Measurements from ENCODE around the gene SCLT1. TPM values are rescaled to one million over a fixed set of nuclear protein-coding genes. Genes with fewer than 3 reads are reported as not detected.

The SCLT1 gene
- polyA plus RNA-seq, 2 of the 4 experiments (the other 2 are of a cell fraction), result 7.4 to 12.1 TPM

GRCh38 chr4:128837198-128837597, 256.1 kb downstream of the SCLT1 start:
- no peaks in the 10 kb centered on the region for H3K9me3 ChIP-seq
- peaks cover 49% of the 10 kb centered on the region; the same call in 2 of the 3 replicates for H3K4me1 ChIP-seq
- FAIRE-seq (no peak), DNase-seq (ENCODE audit: low read depth in 1 of 2, low spot score in 1 of 2) (no peak), ATAC-seq (no peak)
- no peak for TF ChIP-seq EHF (CRISPR knock-in tag; IDR thresholded peaks at IDR 0.05)
- TF ChIP-seq JUN (IDR thresholded peaks at IDR 0.05), result no peak
- H3K4me3 ChIP-seq, result no peak overlapping the region
- H3K27ac ChIP-seq, result no peak overlapping the region
- H3K4me2 ChIP-seq, result no peak overlapping the region
- 98% methylated on average over 2 of the region's 2 CpGs for WGBS (ENCODE audit: missing lambda C conversion rate)
- CTCF ChIA-PET, result no interaction called here
- POLR2A ChIA-PET, result interaction anchor here (0.5 kb wide), 1 partner anchor 11 kb away, joined by 6 read pairs; no protein-coding TSS in a partner anchor

- CTCF ChIA-PET, result interaction anchor here (1.6 kb wide), 1 partner anchor 31 kb away, joined by 4 read pairs; no protein-coding TSS in a partner anchor
- TF ChIP-seq MAFK (IDR thresholded peaks at IDR 0.05; ENCODE audit: partially characterized antibody) (no peak), ESRRA (IDR thresholded peaks at IDR 0.05; ENCODE audit: borderline replicate concordance, low read length) (no peak), FOXS1 (CRISPR knock-in tag; IDR thresholded peaks at IDR 0.05) (no peak), E2F6 (IDR thresholded peaks at IDR 0.05; ENCODE audit: borderline replicate concordance, low read depth) (no peak), FOSB (CRISPR knock-in tag; IDR thresholded peaks at IDR 0.05) (no peak), RNF2 (IDR thresholded peaks at IDR 0.05; ENCODE audit: borderline replicate concordance, low read depth) (no peak), HDAC2 (IDR thresholded peaks at IDR 0.05) (no peak)
- ATAC-seq, result peak; percentile 10 to 18; a peak in 1 of 6 replicates
- no peak for DNase-seq (ENCODE audit: low read depth in 1 of 2, low spot score in 1 of 2)
- no peak overlapping the region for H3K4me2 ChIP-seq
- peaks cover 57% of the 10 kb centered on the region for H3K4me1 ChIP-seq
- WGBS (ENCODE audit: missing lambda C conversion rate), result 77% methylated on average over 4 of the region's 8 CpGs
- H3K27ac ChIP-seq, result no peak overlapping the region
- H3K9me3 ChIP-seq, result no peaks in the 10 kb centered on the region
- POLR2A ChIA-PET, result no interaction called here
- H3K4me3 ChIP-seq, result no peak overlapping the region
- FAIRE-seq, result no peak
These were observed 257.7 kb downstream of the SCLT1 start for GRCh38 chr4:128835498-128836222.

Small RNAs within 50 kb of the gene (small RNA-seq; reads per million reads assigned to genes)
- 0 reads per million in 6 experiments for gene AC093826.2

Other genes with a start within 250 kb of the SCLT1 start
- 12.2 and 18.8 TPM in 2 replicates for gene C4orf33, start 2.6 kb upstream of the SCLT1 start, polyA plus RNA-seq (2011; rRNA removed)
- gene C4orf33, start 2.6 kb upstream of the SCLT1 start, polyA plus RNA-seq (2017; fragmentation: RNase III; extraction: RNeasy Plus Mini Kit Qiagen cat#74134 plus additional on column Dnase treatment), result 8.6 to 9.9 TPM (median 9.6 TPM) in 3 replicates

All from A549 (cell line).